Measurements from ENCODE around the gene SLC45A1. TPM values are rescaled to one million over a fixed set of nuclear protein-coding genes. Genes with fewer than 3 reads are reported as not detected.
"Not testable (repeated sequence)": the region's sequence is repeated elsewhere in the genome, so short reads cannot be mapped to it uniquely, and the experiment has no call there.

The SLC45A1 gene
- total RNA-seq (2014; rRNA removed; shearing (Covaris generic); ENCODE audit: low replicate concordance) = not detected in 2 replicates

DNA sequence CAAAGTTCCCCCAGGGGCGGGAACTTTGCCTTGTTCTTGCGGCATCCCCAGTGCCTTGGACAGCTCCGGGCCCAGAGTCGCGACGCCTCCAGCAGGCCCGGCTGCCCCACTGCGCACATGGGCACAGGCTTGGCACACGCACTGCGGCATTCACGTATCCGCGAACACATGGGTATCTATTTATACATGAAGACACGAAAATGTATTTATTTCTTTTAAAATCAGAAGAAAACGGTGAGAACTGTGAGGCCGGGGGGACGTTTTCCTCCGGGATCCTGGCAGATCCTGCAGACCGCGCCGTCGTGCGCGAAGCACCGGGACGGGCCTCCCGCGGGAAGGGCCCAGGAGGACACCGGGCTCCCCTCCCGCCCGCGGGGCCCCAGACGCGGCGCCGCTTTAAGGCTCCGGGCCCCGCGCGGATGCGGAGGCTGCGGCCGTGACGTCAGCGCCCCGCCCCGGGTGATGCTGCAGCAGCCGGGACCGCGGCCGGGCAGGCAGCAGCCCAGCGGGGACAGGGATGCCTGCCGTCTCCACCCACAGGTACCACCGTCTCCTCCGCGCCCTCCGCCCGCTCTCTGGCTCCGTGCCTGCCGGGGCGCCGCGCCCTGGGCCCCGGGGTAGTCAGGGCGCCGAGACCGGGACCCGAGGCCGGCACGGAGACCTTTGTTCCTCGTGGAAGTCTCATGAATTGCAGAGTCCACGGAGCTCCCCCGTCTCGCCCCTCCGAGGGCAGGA is at the start of gene SLC45A1:
SLC45A1 (plus strand) TSS at position 468 of the 735 bp plus-strand sequence. CDS start 6,216 bp downstream, outside the sequence.
- no peaks in the 10 kb centered on the region for H3K9me2 ChIP-seq (replicated peaks; ENCODE audit: insufficient read depth, low read length)
- no peaks in the 10 kb centered on the region for H3K9me3 ChIP-seq (ENCODE audit: low read length)
- H3K36me3 ChIP-seq (ENCODE audit: insufficient read depth, low read length) = no peaks in the 10 kb centered on the region
- no peaks in the 10 kb centered on the region for H3K79me2 ChIP-seq (ENCODE audit: low read length)
- no peaks in the 10 kb centered on the region for H3K4me1 ChIP-seq (ENCODE audit: low read length)
- no peak within 1 kb of the TSS for H3K9ac ChIP-seq (ENCODE audit: low read length)
- H3K4me3 ChIP-seq (ENCODE audit: low read length) = no peak within 1 kb of the TSS
- H3K4me2 ChIP-seq (ENCODE audit: low read depth, low read length, poor library complexity, severe bottlenecking) = no peak within 1 kb of the TSS
- H2AFZ ChIP-seq (ENCODE audit: low read length) = no peak within 1 kb of the TSS
- no peaks in the 10 kb centered on the region for H4K20me1 ChIP-seq (ENCODE audit: insufficient read depth, low read depth, low read length)
- no peaks in the 10 kb centered on the region for H3K27me3 ChIP-seq (ENCODE audit: low read length)
- no peak within 1 kb of the TSS for H3K27ac ChIP-seq (ENCODE audit: low read length)
- DNase-seq = no peak

GRCh38 chr1:8273036-8273435 is 44.9 kb upstream of the SLC45A1 start:
- Histone ChIP-seq H2AFZ (ENCODE audit: low read length) (no peak overlapping the region), H3K36me3 (ENCODE audit: insufficient read depth, low read length) (no peaks in the 10 kb centered on the region)

GRCh38 chr1:8274352-8274751 is 43.6 kb upstream of the SLC45A1 start:
- Histone ChIP-seq H4K20me1 (ENCODE audit: insufficient read depth, low read depth, low read length) (no peaks in the 10 kb centered on the region), H3K9me2 (replicated peaks; ENCODE audit: insufficient read depth, low read length) (no peaks in the 10 kb centered on the region), H3K9me3 (ENCODE audit: low read length) (no peaks in the 10 kb centered on the region), H3K27me3 (ENCODE audit: low read length) (no peaks in the 10 kb centered on the region), H3K27ac (ENCODE audit: low read length) (no peak overlapping the region), H2AFZ (ENCODE audit: low read length) (no peak overlapping the region), H3K36me3 (ENCODE audit: insufficient read depth, low read length) (no peaks in the 10 kb centered on the region), H3K4me2 (ENCODE audit: low read depth, low read length, poor library complexity, severe bottlenecking) (no peak overlapping the region), H3K4me1 (ENCODE audit: low read length) (no peaks in the 10 kb centered on the region), H3K4me3 (ENCODE audit: low read length) (no peak overlapping the region), H3K79me2 (ENCODE audit: low read length) (no peaks in the 10 kb centered on the region), H3K9ac (ENCODE audit: low read length) (no peak overlapping the region)
- DNase-seq = no peak

More at GRCh38 chr1:8273036-8273435, 44.9 kb upstream of the SLC45A1 start:
- no peaks in the 10 kb centered on the region for H3K27me3 ChIP-seq (ENCODE audit: low read length)
- H3K4me1 ChIP-seq (ENCODE audit: low read length) = no peaks in the 10 kb centered on the region
- H3K9ac ChIP-seq (ENCODE audit: low read length) = no peak overlapping the region
- no peak overlapping the region for H3K4me2 ChIP-seq (ENCODE audit: low read depth, low read length, poor library complexity, severe bottlenecking)
- H3K9me3 ChIP-seq (ENCODE audit: low read length) = no peaks in the 10 kb centered on the region
- no peaks in the 10 kb centered on the region for H3K79me2 ChIP-seq (ENCODE audit: low read length)
- no peaks in the 10 kb centered on the region for H4K20me1 ChIP-seq (ENCODE audit: insufficient read depth, low read depth, low read length)
- H3K4me3 ChIP-seq (ENCODE audit: low read length) = no peak overlapping the region
- H3K9me2 ChIP-seq (replicated peaks; ENCODE audit: insufficient read depth, low read length) = no peaks in the 10 kb centered on the region
- H3K27ac ChIP-seq (ENCODE audit: low read length) = no peak overlapping the region
- no peak for DNase-seq

GRCh38 chr1:8276173-8276914 is 41.6 kb upstream of the SLC45A1 start:
- Histone ChIP-seq H3K9me2 (replicated peaks; ENCODE audit: insufficient read depth, low read length) (no peaks in the 10 kb centered on the region), H3K27me3 (ENCODE audit: low read length) (no peaks in the 10 kb centered on the region), H3K4me1 (ENCODE audit: low read length) (no peaks in the 10 kb centered on the region), H3K79me2 (ENCODE audit: low read length) (no peaks in the 10 kb centered on the region), H3K9ac (ENCODE audit: low read length) (no peak overlapping the region), H3K9me3 (ENCODE audit: low read length) (no peaks in the 10 kb centered on the region), H2AFZ (ENCODE audit: low read length) (no peak overlapping the region), H3K4me3 (ENCODE audit: low read length) (no peak overlapping the region), H3K36me3 (ENCODE audit: insufficient read depth, low read length) (no peaks in the 10 kb centered on the region), H3K27ac (ENCODE audit: low read length) (no peak overlapping the region), H3K4me2 (ENCODE audit: low read depth, low read length, poor library complexity, severe bottlenecking) (no peak overlapping the region), H4K20me1 (ENCODE audit: insufficient read depth, low read depth, low read length) (no peaks in the 10 kb centered on the region)
- no peak for DNase-seq

DNA sequence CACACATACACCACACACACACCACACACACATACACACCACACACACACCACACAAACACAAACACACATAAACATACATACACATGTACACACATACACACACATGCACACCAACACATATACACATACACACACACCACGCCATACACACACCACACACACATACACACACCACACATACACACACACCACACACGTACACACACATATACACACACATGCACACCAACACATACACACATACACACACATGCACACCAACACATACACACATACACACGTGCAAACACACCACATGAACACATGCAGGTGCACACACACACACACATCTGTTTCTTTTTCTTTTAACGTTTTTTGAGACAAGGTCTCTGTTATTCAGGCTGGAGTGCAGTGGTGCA is 41.0 kb upstream of the SLC45A1 start:
- Histone ChIP-seq H2AFZ (ENCODE audit: low read length) (no peak overlapping the region), H3K9ac (ENCODE audit: low read length) (no peak overlapping the region), H3K9me2 (replicated peaks; ENCODE audit: insufficient read depth, low read length) (no peaks in the 10 kb centered on the region), H3K4me1 (ENCODE audit: low read length) (no peaks in the 10 kb centered on the region), H3K9me3 (ENCODE audit: low read length) (no peaks in the 10 kb centered on the region), H3K27ac (ENCODE audit: low read length) (no peak overlapping the region), H4K20me1 (ENCODE audit: insufficient read depth, low read depth, low read length) (no peaks in the 10 kb centered on the region), H3K79me2 (ENCODE audit: low read length) (no peaks in the 10 kb centered on the region), H3K36me3 (ENCODE audit: insufficient read depth, low read length) (no peaks in the 10 kb centered on the region), H3K4me3 (ENCODE audit: low read length) (no peak overlapping the region), H3K27me3 (ENCODE audit: low read length) (no peaks in the 10 kb centered on the region), H3K4me2 (ENCODE audit: low read depth, low read length, poor library complexity, severe bottlenecking) (no peak overlapping the region)
- DNase-seq = no peak

GRCh38 chr1:8278677-8279076 is 39.2 kb upstream of the SLC45A1 start:
- not testable (repeated sequence) for H2AFZ ChIP-seq (ENCODE audit: low read length); H3K9me2 ChIP-seq (replicated peaks; ENCODE audit: insufficient read depth, low read length); H3K9me3 ChIP-seq (ENCODE audit: low read length); H3K36me3 ChIP-seq (ENCODE audit: insufficient read depth, low read length); H4K20me1 ChIP-seq (ENCODE audit: insufficient read depth, low read depth, low read length); H3K4me3 ChIP-seq (ENCODE audit: low read length); H3K27ac ChIP-seq (ENCODE audit: low read length); H3K4me1 ChIP-seq (ENCODE audit: low read length); H3K79me2 ChIP-seq (ENCODE audit: low read length); DNase-seq; H3K27me3 ChIP-seq (ENCODE audit: low read length); H3K4me2 ChIP-seq (ENCODE audit: low read depth, low read length, poor library complexity, severe bottlenecking); H3K9ac ChIP-seq (ENCODE audit: low read length)

GRCh38 chr1:8281843-8282509 is 35.9 kb upstream of the SLC45A1 start:
- H3K36me3 ChIP-seq (ENCODE audit: insufficient read depth, low read length) = no peaks in the 10 kb centered on the region
- no peaks in the 10 kb centered on the region for H3K9me3 ChIP-seq (ENCODE audit: low read length)
- H3K4me2 ChIP-seq (ENCODE audit: low read depth, low read length, poor library complexity, severe bottlenecking) = no peak overlapping the region
- H3K9me2 ChIP-seq (replicated peaks; ENCODE audit: insufficient read depth, low read length) = no peaks in the 10 kb centered on the region
- DNase-seq = no peak
- H2AFZ ChIP-seq (ENCODE audit: low read length) = no peak overlapping the region
- H3K27me3 ChIP-seq (ENCODE audit: low read length) = no peaks in the 10 kb centered on the region
- H3K4me3 ChIP-seq (ENCODE audit: low read length) = no peak overlapping the region
- H3K9ac ChIP-seq (ENCODE audit: low read length) = no peak overlapping the region
- H3K4me1 ChIP-seq (ENCODE audit: low read length) = no peaks in the 10 kb centered on the region
- H4K20me1 ChIP-seq (ENCODE audit: insufficient read depth, low read depth, low read length) = no peaks in the 10 kb centered on the region
- H3K79me2 ChIP-seq (ENCODE audit: low read length) = no peaks in the 10 kb centered on the region
- no peak overlapping the region for H3K27ac ChIP-seq (ENCODE audit: low read length)
